Daoy (cell line): Measurements from ENCODE around the gene ABCG4. TPM values are rescaled to one million over a fixed set of nuclear protein-coding genes. Genes with fewer than 3 reads are reported as not detected.
"Not testable (repeated sequence)": the region's sequence is repeated elsewhere in the genome, so short reads cannot be mapped to it uniquely, and the experiment has no call there.

ENCODE experiments used
- DNase-seq: peaks from one replicate; pipeline ENCODE4 v3.0.0-alpha.2; 2015; ENCODE audit warnings: low read depth
- total RNA-seq: library from RNA; depleted of rRNA; stranded (reverse); fragments of >200 nt; shearing (Covaris generic); gene quantifications from 2 replicates; pipeline ENCODE4 v1.2.3, GENCODE V29; 2014

The ABCG4 gene
- total RNA-seq, 1 experiment from 2014 or later: not detected

GRCh38 chr11:119180729-119181676 lies 32.2 kb downstream of the ABCG4 start:
- no peak for DNase-seq

GRCh38 chr11:119181677-119182412 lies 33.0 kb downstream of the ABCG4 start:
- no peak for DNase-seq

- DNase-seq: not testable (repeated sequence)
These were observed 35.5 kb downstream of the ABCG4 start for GRCh38 chr11:119184399-119184798.

DNA sequence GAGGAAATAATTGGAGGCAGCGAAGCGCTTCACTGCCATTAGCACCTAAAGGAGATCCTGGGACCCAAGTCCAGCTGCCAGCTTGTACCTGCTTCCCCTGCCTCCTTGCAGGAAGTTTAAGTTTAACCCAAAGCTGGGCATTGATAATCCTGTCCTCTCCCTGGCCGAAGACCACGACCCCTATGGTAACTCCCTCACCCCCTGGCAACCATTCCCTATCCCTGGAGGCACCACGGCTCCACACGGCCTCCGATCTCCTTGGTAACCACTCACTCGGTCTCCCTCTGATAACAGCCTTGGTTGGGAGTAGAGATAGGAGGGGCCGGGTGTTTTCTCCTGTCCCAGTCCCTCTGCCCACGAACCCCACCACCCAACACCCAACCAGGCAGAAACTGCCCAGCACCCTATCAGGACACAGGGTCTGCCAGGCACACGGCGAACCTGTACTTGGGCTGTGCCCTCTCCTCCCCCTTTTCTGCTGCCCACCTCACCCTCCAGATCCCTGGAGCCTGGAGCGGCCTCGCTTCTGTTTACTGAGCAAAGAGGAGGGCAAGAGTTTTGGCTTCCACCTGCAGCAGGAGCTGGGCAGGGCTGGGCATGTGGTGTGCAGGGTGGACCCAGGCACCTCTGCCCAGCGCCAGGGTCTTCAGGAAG lies 37.3 kb downstream of the ABCG4 start:
- DNase-seq: no peak

- DNase-seq: peak; percentile 36
These were observed 38.5 kb downstream of the ABCG4 start for GRCh38 chr11:119187123-119187892.

DNA sequence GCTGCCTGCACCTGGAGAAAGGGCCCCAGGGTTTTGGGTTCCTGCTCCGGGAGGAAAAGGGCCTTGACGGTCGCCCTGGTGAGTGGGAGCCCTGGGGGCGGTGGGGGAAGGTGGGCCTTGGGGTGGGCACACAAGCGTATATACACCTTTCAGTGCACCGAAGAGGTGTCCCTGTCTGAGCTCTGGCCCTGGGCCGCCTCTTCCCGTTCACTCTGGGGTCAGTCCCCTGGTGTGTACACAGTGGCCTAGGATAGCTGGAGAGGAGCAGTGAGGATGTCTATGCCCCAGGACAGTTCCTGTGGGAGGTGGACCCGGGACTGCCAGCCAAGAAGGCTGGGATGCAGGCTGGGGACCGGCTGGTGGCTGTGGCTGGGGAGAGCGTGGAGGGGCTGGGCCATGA lies 39.2 kb downstream of the ABCG4 start:
- no peak for DNase-seq

DNA sequence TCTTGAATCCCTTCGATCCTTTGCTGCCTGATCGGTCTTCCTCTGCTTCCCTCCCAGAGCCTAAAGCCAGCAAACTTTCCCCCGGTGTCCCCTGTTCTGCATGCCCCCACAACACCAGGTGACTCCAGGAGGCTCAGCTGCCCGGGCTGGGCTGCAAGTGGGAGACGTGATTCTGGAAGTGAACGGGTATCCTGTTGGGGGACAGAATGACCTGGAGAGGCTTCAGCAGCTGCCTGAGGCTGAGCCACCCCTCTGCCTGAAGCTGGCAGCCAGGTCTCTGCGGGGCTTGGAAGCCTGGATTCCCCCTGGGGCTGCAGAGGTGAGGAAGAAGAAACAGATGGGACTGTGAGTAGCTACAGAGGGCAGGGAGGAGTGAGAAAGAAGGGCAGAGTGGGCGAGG lies 40.0 kb downstream of the ABCG4 start:
- DNase-seq: no peak

DNA sequence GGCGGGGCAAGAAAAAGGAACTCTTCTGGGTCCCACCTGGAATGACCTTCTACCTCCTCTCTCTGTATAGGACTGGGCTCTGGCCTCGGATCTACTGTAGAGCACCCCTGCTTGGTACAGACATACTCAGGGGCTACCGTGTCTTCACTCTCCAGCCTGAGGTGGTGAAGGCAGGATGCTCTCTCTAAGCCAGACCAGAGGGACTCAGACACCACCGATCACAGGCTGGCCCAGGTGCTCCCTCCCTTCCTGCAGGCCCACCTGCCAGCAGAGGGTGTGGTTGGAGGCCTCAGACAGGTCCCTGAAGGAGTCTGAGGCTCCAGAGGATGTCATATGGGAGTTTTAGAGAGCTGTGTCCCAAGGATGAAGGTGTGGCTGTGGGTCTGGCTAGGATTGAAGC lies 40.5 kb downstream of the ABCG4 start:
- DNase-seq: no peak

- DNase-seq: no peak
These were observed 41.7 kb downstream of the ABCG4 start for GRCh38 chr11:119190531-119190930.

GRCh38 chr11:119191265-119191664 lies 42.4 kb downstream of the ABCG4 start:
- DNase-seq: not testable (repeated sequence)

- no peak for DNase-seq
These were observed 43.3 kb downstream of the ABCG4 start for GRCh38 chr11:119192111-119192510.

DNA sequence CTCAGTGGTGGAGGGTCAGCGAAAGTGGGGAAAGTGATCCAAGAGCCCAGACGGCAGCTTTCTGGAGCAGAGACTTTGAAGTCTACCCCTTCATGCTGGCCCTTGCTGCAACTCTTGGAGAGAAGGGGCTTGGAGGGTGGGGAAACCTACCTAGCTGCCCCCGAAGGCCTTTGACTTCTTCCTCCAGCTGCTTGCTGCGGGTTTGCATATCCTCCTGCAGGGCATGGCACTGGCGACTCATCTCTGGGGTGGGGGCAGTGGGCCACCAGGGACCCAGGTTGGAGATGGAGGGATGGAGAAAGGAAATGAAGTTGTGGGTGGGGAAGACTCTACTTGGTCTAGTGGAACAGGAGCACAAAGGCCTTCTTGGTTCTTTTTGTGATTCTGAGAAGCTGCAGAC lies 44.1 kb downstream of the ABCG4 start:
- DNase-seq: no peak

DNA sequence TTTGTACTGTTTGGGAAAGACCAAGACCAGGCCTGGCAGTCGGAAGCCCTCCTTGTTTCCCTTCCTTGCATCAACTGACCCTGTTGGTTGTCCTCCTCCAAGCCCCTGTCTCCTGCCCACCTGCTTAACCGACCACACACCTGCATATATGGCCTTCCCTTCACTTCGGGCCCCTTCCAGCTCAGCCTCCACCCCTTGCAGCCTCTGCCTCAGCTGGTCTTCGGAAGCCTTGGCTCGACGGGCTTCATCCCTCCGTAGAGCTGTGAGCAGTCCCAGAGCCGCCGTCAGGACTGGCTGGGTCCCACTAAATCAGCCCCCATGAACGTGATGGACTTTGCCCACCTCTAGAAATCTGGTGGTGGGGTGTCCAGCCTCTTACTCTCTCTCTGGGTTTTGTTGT lies 44.8 kb downstream of the ABCG4 start:
- DNase-seq: no peak

DNA sequence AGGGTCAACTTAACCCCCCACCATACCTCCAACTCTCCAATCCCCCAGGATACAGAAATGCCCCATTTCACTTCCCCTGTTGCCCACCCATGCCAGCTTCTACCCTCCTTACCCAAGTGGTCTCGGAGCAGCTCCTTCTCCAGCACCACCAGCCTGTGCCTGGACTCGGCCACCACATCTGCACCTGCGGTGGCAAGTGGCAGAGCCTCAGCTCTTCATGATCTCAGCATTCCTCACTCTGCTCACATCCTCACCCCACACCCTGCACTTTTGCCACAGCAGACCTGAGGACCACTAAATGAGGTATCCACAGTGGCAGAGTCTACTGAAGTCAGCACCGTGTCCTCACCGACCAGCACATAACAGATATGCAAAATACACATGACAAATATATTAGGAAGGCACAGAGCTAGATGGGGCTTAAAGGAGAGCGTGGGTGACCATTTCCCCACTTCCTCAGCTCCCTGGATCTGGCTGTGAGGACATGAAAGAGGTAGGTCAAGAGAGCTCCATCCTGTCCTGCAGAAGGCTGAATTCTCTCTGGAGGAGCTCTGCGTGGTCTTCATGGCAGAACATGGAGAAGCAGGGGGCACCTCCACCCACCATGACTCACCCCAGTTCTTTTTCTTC lies 46.1 kb downstream of the ABCG4 start:
- DNase-seq: no peak

- peak; percentile 30 for DNase-seq
These were observed 46.8 kb downstream of the ABCG4 start for GRCh38 chr11:119195680-119196079.

GRCh38 chr11:119196833-119197483 lies 48.1 kb downstream of the ABCG4 start:
- peak; percentile 67 for DNase-seq

GRCh38 chr11:119198925-119199324 lies 50.1 kb downstream of the ABCG4 start:
- DNase-seq: no peak

DNA sequence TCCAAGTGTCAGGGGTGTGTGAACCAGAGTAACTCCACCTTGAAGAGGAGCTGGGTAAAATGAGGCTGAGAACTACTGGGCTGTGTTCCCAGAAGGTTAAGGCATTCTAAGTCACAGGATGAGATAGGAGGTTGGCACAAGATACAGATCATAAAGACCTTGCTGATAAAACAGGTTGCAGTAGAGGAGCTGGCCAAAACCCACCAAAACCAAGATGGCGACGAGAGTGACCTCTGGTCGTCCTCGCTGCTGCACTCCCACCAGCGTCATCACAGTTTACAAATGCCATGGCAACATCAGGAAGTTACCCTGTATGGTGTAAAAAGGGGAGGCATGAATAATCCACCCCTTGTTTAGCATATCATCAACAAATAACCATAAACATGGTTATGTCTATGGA lies 52.4 kb downstream of the ABCG4 start:
- not testable (repeated sequence) for DNase-seq

- DNase-seq: no peak
These were observed 53.7 kb downstream of the ABCG4 start for GRCh38 chr11:119202554-119202953.

DNA sequence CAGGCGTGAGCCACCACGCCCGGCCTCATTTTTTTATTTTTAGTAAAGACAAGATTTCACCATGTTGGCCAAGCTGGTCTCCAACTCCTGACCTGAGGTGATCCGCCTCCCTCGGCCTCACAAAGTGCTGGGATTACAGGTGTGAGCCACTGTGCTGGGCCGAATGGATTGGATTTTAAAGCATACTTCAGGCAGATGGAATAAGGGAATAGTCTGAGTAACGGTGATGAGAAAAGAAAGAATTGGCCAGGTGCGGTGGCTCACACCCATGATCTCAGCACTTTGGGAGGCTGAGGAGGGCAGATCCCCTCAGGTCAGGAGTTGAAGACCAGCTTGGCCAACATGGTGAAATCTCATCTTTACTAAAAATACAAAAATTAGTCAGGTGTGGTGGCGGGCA lies 55.2 kb downstream of the ABCG4 start:
- no peak for DNase-seq

DNA sequence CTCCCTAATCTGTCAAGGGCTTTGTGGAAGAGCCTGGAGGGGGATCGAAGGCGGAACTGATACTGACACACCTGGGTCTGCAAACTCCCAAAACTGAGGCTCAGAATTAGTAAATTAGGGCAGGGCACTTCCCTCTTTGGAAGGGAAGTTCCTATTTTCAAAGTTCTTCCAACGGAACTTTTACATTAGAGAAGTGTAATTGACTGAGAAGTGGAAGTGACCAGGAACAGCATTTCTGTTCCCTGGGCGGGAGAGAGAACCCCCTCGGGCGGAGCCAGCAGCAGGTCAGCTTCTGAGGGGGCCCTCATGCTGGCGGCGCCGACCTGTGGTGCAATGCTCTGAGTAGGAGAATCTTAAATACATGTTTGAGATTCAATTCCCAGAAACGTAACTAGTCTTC lies 56.2 kb downstream of the ABCG4 start:
- DNase-seq: no peak
